HG03378 (cell line): ENCODE results near the gene OGFR.

Experiments
- ATAC-seq: cut with Tn5 transposase; IDR thresholded peaks from one replicate; pipeline ENCODE4 v1.9.1; 2021; ENCODE audit warnings: mild to moderate bottlenecking, moderate library complexity; ENCODE audit not compliant: unreplicated experiment

The OGFR gene

DNA sequence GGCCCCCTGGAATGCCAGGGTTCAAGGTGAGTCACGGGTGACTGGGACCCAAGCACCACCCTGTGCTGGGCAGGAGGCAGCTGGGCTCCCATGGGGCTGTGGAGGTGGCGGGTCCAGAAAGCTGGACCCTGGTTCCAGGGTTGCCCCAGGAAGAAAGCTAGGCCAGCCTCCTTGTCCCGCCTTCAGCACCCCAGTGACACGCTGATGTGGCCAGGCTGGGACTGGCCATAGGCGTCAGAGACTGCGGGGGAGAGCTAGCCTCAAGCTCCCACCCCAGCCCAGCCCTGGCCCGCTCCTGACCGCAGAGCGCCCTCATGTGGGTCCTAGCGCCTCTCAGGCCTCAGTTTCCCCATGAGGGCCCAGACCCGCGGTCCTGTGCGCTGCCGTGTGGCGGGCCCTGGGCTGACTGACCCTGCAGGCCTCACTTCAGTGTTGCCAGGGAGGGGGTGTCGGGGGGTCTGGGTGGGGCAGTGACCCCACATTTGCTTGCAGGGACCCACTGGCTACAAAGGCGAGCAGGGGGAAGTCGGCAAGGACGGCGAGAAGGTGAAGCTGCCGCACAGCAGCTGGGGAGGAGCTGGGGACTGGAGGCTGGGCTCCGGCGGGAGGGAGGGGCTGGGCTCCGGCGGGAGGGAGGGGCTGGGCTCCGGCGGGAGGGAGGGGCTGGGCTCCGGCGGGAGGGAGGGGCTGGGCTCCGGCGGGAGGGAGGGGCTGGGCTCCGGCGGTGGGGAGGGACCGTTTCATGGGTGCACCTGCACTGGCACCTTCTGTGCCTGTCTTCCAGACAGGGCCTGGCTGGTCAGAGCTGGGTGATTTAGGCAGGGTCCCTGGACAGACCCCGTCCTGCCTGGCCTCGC is 20.1 kb downstream of the OGFR start:
- no peak for ATAC-seq

DNA sequence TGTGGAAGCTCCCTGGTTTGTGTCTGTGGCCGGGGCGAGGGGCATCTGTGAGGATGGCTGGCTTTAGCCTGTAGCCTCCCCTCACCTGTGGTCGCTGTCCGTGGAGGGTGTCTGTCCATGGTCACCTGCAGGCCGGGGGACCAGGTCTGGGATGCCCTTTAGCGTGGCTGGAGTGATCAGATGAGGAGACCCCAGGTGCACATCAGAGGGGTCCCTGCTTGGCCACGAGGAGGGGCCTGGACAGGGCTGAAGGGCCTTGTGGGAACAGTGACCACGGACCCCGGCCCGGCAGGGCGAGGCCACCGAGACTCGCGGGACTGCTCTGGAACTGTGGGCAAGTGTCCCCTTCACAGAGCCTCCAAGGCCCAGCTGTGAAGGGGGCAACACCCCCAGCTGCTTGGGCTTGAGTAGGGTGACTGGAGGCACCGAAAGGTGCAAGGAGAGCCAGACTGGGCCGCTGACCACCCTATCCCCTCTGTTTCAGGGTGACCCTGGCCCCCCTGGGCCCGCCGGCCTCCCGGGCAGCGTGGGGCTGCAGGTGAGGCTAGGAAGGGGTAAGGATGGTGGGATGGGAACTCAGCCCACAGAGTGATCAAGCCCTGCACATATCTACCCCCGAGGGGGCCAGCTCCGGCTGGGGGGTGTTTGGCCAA is 20.8 kb downstream of the OGFR start:
- no peak for ATAC-seq

DNA sequence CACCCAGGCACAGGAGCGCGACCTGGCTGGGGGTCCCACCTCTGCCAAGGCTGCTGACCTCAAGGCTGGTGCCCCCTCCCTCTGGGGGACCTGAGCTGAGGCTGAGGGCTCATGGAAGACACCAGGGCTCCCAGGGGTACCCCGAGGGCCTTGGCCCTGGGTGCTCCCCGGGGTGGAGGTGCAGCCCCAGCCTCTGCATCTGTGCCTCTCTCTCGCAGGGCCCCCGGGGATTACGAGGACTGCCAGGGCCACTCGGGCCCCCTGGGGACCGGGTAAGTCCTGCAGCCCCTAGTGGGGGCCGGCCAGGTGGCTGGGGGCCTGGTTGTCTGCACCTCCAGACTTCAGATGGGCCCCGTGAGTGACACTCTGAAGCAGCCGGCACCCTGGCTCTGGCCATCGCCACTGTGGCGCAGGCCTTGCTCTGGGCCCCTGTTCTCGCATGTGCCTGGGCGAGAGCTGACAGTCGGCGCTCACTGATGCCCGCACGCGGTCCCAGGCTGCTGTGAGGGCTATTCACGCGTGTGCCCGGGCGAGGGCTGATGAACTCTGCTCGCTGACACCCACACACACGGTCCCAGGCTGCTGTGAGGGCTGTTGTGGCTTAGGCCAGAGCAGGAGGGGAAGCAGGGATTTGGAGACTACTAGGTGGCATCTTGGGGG is 21.5 kb downstream of the OGFR start:
- no peak for ATAC-seq

DNA sequence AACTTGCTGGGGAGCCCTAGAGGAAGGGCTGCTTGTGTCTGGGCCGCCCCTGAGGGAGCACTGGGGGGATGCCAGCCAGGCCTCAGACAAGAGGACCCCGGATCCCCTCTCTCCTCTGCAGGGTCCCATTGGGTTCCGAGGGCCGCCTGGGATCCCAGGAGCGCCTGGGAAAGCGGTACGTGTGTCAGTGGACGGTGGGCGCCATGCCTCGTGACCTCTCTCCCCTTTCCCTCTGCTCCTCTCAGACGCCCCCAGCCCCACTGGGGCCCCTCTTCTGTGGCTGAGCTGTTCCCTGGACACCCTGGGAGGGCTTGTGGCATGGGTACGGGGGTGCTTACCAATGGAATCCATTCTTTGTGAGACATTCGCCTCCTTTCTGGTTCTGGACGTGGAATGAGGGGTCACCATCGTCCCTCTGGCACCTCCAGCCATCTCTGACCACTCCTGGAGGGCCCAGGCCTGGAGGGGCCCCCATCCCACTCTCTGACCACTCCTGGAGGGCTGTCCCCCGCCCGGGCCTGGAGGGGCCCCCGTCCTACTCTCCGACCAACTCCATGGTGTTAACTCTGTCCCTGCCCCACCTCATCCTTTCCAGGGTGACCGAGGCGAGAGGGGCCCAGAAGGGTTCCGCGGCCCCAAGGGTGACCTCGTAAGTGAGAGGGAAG is 22.1 kb downstream of the OGFR start:
- no peak for ATAC-seq

DNA sequence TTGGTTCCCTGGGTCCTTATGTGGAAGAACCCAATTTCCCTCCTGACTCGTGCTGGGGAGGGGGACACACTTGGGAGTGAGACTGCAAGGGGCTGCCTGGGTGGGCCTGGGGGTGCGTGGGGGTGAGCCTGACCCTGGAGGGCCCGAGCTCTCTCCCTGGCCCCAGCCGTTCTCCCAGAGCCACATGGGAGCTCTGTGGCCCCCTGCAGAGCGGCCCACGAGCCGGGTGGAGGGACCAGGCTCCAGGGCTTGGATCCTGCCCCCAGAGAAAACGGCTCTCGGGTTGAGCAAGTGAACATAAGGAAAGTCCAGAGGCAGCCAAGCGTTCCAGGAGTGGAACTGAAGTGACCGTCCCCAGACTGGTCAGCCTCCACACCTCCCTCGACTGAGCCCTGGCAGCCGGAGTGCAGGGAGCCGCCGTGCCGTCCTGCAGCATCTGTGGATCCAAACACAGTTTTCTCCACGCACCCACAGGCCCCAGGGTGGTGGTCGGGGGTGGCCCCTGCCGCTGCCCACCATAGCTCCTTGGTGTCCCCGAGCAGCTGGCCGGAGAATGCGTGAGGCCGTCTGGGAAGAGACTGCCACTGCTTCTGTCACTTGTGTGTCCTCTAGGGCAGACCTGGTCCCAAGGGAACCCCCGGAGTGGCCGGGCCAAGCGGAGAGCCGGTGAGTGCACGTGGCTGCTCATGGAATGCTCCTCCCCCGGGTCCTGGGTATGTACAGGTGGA is 22.8 kb downstream of the OGFR start:
- no peak for ATAC-seq

DNA sequence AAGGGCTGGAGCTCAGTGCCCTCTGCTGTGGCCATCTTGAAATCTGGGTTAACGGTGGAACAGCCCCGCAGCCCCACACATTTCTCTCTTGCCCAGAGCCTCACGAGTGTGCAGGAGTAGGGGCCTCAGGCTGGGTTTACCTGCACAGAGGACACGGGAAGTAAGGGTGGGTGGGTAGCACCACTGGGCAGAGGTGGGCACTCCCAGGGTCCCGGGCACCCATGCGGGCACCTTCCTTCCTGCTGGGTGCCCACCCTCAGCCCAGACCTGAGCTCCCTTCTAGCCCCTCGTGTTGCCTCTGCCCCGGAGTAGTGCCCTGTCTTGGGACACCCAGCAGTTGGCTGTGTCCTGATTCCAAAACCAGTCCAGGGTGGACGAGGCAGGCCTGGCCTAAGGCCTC is 23.4 kb downstream of the OGFR start:
- ATAC-seq: no peak

DNA sequence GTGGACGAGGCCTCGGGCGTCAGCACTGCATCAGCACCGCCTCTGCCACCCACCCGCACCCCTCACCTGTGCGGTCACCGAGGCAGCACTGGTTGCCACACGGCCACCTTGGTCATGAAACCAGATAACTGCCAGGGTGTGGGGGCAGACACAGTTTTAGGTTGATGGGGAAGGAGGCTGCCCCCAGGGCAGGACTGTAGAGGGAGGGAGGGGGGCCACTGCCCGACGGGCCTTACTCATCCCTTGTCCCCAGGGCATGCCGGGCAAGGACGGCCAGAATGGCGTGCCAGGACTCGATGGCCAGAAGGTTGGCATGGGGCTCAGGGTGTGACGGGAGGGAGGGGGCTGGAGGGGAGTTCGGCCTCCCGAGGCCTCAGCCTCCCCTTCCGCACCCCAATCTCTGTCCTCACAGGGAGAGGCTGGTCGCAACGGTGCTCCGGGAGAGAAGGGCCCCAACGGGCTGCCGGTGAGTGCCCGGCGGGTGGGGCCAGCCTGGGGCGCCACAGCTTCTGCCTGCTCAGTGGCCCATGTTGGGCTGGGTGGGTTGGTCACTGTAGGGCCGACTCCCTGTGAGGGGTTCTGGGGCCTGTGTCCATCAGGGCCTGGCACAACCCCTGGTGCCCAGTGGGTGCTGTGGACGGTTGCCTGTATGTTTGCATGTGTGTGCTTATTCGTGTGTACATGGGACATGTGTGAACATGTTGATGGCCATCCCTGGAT is 24.0 kb downstream of the OGFR start:
- ATAC-seq: no peak

DNA sequence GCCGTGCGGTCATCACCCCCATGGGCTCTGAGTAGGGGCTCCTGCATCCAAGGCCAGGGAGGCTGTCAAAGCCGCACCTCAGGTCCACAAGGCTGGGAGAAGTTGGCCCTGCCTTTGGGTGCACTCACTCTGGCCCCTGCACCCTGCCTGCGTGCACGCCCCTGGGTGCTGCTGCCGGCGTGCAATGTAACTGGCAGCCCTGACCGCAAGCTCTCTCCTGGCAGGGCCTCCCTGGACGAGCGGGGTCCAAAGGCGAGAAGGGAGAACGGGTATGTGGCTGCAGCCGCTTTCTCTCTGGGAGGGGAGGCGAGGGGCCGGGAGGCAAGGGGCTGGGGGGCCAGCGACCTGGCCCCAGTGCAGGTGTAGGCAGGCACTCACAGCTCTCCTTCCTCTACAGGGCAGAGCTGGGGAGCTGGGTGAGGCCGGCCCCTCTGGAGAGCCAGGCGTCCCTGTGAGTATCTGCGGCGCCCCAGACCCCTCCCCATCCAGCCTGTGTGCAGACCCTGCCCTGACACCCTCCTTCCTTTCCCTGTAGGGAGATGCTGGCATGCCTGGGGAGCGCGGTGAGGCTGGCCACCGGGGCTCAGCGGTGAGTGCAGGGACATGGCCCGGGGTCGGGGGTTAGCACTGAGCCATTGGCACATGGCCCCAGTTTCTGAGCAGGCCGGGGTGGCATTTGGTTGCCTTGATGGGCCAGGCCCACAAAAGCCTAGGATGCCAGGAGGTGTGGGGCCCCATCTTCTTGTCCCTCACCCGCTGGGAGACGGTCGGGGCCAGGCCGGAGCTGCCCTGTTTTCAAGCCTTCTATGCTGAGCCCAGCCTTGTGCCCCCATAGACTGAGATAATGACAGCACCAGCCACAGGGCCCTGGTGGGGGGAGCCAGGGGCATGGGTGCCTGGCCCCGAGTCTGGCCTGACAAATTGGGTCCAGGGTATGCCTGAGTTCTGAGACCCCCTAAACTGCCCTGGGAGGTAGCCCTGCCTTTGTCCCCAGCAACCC is 24.9 kb downstream of the OGFR start:
- ATAC-seq: no peak

DNA sequence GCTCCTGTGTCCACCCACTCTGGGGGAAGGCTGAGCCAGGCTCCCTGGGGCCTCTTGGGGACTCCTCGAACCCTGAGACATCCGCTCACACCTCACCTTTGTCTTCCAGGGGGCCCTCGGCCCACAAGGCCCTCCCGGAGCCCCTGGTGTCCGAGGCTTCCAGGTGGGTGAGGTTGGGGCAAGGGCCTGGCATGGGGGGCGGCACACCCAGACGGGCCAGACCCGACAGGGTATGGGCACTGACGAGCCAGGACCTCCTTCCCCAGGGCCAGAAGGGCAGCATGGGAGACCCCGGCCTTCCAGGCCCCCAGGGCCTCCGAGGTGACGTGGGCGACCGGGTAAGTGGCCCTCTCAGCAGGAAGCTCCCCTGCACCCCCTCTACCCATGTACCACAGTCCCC is 25.6 kb downstream of the OGFR start:
- no peak for ATAC-seq

DNA sequence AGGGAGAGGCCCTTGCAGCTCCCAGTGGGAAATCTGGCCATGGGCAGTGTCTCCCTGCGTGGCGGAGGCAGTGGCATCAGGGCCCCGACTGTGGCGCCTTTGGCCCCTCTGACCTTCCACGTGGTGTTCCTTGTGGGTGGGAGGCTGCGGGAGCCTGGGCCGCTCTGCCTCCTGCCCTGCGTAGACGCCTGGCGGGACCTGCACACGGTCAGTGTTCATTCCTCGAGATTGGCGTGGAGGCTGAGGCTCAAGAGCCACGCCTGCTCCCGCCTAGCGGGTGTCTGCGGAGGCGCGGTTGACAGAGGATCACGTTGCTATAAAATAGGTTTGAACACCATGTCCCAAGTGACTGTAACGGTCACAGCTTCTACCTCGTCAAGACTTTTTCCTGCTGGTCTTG is 26.2 kb downstream of the OGFR start:
- ATAC-seq: no peak

DNA sequence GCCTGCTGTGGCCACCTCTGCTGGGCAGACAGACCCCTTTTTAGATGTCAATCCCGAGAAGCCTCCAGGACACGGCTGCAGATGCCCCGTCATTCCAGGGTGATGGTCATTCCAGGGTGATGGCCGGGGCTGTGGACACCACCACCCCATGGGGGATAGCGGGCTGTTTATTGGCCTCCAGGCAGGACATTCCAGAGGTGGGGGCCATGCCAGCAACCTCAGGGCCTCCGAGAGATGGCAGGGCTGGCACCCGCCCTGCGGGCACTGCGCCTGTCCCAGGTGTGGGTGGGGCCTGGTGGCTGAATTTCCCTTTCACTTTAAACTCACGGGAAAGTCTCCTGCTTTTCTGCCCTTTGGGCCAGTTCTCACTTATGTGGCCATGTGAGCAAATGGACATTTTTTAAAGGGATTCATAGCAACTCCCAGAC is 26.7 kb downstream of the OGFR start:
- ATAC-seq: no peak

DNA sequence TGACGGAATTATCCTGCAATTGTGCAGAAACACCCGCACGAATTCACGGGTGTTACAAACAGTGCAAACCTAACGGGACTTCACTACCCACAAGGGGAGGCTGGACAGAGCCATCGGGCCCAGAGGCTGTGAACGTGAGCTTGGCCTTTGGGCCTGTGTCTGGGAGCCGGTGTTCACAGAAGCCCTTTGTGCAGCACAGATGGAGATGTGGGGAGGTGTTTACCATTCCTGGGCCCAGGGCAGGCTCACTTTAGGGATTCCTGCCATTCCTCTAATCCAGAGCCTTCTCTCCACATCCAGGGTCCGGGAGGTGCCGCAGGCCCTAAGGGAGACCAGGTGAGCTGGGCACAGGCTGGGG is 27.2 kb downstream of the OGFR start:
- no peak for ATAC-seq

DNA sequence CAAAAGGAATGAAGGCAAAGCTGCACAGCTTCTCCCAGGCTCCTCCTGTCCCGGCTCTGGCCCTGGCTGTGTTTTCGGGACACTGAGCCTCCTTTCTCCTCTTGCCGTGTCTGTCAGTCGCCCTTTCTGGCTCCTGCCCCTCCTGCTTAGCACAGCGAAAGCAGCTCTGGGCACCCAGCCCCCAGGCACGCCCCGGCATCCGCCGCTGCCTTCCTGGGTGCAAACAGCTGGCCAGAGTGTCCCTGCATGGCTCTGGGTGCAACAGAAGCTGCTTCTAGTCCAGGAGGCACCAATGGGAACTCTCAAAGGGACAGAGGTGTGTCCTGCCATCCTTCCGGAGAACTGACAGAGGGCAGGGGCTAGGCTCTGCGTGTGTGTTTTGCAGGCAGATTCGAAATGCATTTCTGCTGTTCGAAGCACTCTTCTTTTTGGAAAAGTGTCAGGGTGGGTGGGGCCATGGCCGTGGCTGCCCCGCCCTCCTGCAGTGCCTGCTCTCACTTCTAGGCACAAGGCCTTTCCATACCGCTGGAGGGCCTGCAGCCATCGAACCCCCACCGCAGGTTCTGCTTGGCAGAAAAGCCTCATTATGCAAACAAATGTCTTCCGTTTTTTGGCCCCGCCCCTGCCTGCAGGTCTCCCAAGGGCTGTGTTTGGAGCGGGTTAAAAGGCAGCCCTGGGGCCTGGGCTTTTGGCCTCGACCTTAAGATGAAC is 27.7 kb downstream of the OGFR start:
- ATAC-seq: no peak

DNA sequence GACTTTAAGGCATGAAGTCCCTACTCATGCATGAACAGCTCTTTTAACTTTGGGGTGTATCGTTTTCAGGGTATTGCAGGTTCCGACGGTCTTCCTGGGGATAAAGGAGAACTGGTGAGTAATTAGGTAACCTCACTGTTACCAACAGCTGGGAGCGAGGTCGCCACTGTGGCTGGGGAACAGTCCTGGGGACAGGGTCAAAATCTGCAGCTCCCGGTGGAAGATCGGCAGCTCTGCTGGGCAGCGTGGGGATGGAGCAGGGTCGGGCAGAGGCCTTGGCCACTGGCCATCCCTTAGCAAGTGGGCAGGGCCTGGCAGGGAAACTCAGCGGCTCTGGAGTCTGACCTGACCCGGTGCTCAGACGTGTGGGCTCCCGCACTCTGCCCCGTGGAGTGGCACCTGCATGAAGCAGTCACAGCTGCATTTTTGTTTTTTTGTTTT is 28.3 kb downstream of the OGFR start:
- ATAC-seq: no peak

DNA sequence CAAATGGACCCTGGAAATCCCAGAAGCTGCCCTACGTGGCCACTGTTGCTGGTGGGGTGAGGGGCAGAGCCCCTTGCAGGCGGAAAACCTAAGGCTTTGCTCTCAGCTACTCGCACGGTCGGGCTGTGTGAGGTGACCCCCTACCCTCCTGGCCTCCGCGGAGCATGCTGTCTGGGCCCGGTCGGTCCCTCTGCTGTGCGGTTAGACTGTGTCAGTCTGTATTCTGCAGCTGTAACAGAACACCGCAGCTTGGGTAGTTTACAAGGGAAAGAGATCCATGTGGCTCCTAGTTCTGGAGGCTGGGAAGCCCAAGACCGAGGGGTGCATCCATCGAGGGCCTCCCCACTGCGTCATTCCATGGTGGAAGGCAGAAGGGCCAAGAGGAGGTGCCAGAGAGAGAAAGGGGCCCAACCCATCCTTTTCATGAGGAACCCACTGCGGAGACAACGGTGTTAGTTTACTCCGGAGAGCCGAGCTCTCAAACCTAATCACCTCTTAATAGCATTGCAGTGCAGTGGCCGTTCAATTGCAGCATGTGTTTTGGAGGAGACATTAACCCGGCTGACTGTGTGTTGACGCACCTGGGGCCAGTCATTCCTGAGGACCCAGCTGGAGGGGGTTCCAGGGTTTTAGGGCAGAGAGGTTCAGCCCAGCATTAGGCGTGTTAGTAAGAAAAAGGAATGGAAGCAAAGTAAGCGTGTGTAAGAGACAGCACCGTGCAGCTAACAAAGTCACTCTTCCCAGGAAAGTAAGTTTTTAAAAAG is 30.5 kb downstream of the OGFR start:
- ATAC-seq: no peak

DNA sequence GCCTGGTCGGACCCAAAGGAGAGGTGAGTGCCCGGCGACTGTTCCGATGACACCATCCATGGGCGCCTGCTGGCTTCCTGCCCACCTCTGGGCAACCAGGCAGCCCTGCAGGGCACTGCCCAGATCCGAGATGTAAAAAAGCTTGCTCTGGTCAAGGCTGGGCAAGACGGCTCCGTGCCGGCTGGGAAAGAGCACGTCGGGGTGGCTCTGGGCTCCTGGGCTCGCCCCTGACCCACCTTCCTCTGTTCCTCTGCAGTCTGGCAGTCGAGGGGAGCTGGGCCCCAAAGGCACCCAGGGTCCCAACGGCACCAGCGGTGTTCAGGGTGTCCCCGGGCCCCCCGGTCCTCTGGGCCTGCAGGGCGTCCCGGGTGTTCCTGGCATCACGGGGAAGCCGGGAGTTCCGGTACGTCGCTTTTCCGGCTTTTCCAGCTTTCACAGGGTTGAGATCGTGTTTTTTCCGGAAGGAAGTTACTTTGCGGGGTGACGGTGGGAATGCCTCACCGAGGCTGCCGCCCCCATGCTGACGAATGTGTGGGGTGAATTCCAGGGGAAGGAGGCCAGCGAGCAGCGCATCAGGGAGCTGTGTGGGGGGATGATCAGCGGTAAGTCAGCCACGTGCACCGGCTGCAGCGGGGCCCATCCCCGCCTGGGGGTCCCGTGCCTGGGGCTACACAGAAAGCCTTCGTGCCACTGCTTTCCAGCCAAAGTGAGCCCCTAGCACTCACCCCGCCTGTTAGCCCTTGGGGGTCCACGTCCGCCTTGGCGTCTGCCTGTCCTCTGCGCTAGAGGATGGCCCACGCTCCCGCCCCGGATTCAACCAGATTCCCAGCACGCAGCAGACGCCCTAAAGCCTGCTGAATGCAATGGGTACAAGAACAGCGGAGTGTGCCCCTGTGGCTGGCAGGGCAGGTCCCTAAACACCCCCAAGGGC is 31.6 kb downstream of the OGFR start:
- ATAC-seq: no peak
